ENCODE data around the gene TMEM132E. TPM values are rescaled to one million over a fixed set of nuclear protein-coding genes. Genes with fewer than 3 reads are reported as not detected.

Gene TMEM132E
- total and polyA plus RNA-seq, 2 of the 4 experiments (the other 2 are of a cell fraction) = not detected

DNA sequence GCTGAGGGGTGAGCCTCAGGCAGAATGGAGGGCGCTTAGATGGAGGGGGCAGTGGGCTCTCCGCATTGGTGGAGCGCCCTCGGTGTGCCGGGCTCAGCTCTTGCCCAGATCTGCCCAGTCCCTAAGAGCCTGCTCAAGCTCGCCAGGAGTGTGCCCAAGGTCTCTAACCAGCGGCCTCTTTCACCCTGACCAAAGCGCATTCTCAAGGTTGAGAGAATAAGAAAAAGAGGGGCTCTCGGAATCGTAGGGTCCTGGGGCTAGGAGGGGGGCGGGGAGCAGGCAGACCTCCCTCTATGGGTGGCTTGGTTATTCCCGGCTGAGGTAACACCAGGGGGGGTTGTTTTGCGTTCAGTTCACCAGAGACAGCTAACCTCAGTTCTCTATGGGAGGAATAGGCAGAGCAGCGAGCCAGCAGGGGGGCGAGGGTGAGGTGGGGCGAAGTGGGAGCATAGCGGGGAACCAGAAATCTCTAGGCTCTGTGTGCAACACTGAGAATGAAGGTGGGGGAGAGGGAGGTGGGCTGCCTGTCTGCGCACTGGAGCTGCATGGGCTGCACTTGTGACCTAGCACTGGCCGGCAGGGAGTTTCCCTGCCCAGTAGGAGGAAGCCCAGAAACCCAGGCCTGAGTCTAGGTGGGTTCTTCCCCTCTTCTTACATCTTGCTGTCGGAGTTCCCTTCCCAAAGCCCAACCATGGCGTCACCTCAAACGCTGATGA is 3.0 kb downstream of the TMEM132E start:
- in situ Hi-C loops (cut with MboI; ENCODE audit: low sequenced_read_pairs) = no loop called here
- 15% methylated on average over 2 of the region's 22 CpGs; no CpG with 5 or more reads in 1 of the 2 experiments for WGBS, 2 experiments (ENCODE audit: extremely low coverage in 2 of 2, insufficient read length in 1 of 2)

More for the DNA sequence above, 3.0 kb downstream of the TMEM132E start:
- TF ChIP-seq RAD21 (IDR thresholded peaks at IDR 0.05; ENCODE audit: low read length) (no peak), POLR2A (IDR thresholded peaks at IDR 0.05; ENCODE audit: low read depth, low read length) (no peak), CHD1 (IDR thresholded peaks at IDR 0.05; ENCODE audit: low read depth, low read length) (no peak), SMC3 (IDR thresholded peaks at IDR 0.05; ENCODE audit: low read depth, low read length) (no peak)
- TF ChIP-seq, protein P1, sequence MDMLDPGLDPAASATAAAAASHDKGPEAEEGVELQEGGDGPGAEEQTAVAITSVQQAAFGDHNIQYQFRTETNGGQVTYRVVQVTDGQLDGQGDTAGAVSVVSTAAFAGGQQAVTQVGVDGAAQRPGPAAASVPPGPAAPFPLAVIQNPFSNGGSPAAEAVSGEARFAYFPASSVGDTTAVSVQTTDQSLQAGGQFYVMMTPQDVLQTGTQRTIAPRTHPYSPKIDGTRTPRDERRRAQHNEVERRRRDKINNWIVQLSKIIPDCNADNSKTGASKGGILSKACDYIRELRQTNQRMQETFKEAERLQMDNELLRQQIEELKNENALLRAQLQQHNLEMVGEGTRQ (IDR thresholded peaks at IDR 0.05; ENCODE audit: low read depth, low read length) = no peak
- TF ChIP-seq, protein P2, sequence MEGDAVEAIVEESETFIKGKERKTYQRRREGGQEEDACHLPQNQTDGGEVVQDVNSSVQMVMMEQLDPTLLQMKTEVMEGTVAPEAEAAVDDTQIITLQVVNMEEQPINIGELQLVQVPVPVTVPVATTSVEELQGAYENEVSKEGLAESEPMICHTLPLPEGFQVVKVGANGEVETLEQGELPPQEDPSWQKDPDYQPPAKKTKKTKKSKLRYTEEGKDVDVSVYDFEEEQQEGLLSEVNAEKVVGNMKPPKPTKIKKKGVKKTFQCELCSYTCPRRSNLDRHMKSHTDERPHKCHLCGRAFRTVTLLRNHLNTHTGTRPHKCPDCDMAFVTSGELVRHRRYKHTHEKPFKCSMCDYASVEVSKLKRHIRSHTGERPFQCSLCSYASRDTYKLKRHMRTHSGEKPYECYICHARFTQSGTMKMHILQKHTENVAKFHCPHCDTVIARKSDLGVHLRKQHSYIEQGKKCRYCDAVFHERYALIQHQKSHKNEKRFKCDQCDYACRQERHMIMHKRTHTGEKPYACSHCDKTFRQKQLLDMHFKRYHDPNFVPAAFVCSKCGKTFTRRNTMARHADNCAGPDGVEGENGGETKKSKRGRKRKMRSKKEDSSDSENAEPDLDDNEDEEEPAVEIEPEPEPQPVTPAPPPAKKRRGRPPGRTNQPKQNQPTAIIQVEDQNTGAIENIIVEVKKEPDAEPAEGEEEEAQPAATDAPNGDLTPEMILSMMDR (conservative IDR thresholded peaks at IDR 0.05; ENCODE audit: low read depth, low read length) = no peak
- Histone ChIP-seq H2BK120ac (ENCODE audit: low read depth, low read length) (no peak overlapping the region), H3K4me3 (ENCODE audit: insufficient read depth, low read depth, low read length) (no peak overlapping the region), H3K56ac (ENCODE audit: extremely low read depth, insufficient read depth, low read length) (no peak overlapping the region), H3K4me2 (ENCODE audit: low read depth, low read length) (no peak overlapping the region), H4K20me1 (ENCODE audit: insufficient read depth, low read length) (no peaks in the 10 kb centered on the region), H3K9ac (ENCODE audit: low read depth, low read length) (no peak overlapping the region), H3K14ac (replicated peaks; ENCODE audit: low read depth, low read length) (no peak overlapping the region), H2BK5ac (ENCODE audit: low read depth, low read length, poor library complexity, severe bottlenecking) (no peak overlapping the region), H3K23ac (ENCODE audit: low read depth, low read length) (no peak overlapping the region), H2BK15ac (ENCODE audit: low read depth, low read length) (no peak overlapping the region), H3K27me3 (ENCODE audit: control insufficient read depth, insufficient read depth, low read length) (peaks cover 86% of the 10 kb centered on the region), H3K4ac (ENCODE audit: low read depth, low read length) (no peak overlapping the region), H3K9me1 (ENCODE audit: insufficient read depth, low read length) (no peaks in the 10 kb centered on the region), H4K91ac (ENCODE audit: insufficient read depth, low read depth, low read length) (no peak overlapping the region), H4K5ac (ENCODE audit: low read depth, low read length) (no peak overlapping the region), H3K18ac (ENCODE audit: low read depth, low read length) (no peak overlapping the region), H2AK5ac (ENCODE audit: low read depth, low read length) (no peak overlapping the region), H4K8ac (ENCODE audit: low read depth in 2 of 2, low read length in 2 of 2) (no peak overlapping the region), H3K27ac (ENCODE audit: insufficient read depth, low read length) (no peak overlapping the region), H2BK20ac (ENCODE audit: low read depth, low read length) (no peak overlapping the region), H3K9me3 (ENCODE audit: control insufficient read depth, insufficient read depth, low read length) (no peaks in the 10 kb centered on the region), H3K79me1 (ENCODE audit: low read depth in 1 of 2, low read length in 2 of 2) (no peaks in the 10 kb centered on the region), H2AK9ac (replicated peaks; ENCODE audit: low read depth, low read length, poor library complexity) (no peak overlapping the region), H3K36me3 (ENCODE audit: control insufficient read depth, insufficient read depth, low read length) (no peaks in the 10 kb centered on the region), H2AFZ (replicated peaks; ENCODE audit: low read length, poor library complexity) (no peak overlapping the region), H3K4me1 (ENCODE audit: control insufficient read depth, insufficient read depth, low read length) (peaks cover 2% of the 10 kb centered on the region; the same call in 1 of the 2 replicates)
- dilution Hi-C loops (cut with HindIII; ENCODE audit: low sequenced_read_pairs, unreplicated experiment) (no loop called here), intact Hi-C loops (cut with micrococcal nuclease) (no loop called here)
- DNase-seq (no peak), ATAC-seq (ENCODE audit: low read depth) (no peak)
- no TSS peak for BruUV-seq (replicated peaks)
- CTCF ChIA-PET = no interaction called here
- POLR2A ChIA-PET (ENCODE audit: unreplicated experiment) = no interaction called here

Measured in IMR-90 (cell line).